Gastrocnemius medialis (tissue), 4 donors: ENCODE measurements around the gene COX20.

Experiments
- CTCF ChIP-seq, 5 experiments: fragments of 450-650 bp in 3 of 5; fragments of 200-600 bp in 2 of 5; sonication (generic) in 2 of 5; IDR thresholded peaks in 4 of 5; conservative IDR thresholded peaks in 1 of 5; 1 replicate in 4 of 5; 2 replicates in 1 of 5; pipeline ENCODE4 v1.5.1; 2016 to 2019; ENCODE audit warnings: antibody characterized with exemption in 5 of 5, mild to moderate bottlenecking in 3 of 5, moderate library complexity in 3 of 5
- POLR2A ChIP-seq, 2 donors: fragments of 450-650 bp; IDR thresholded peaks; one replicate each; pipeline ENCODE4 v1.6.1; 2017; ENCODE audit warnings: antibody characterized with exemption in 2 of 2, mild to moderate bottlenecking in 2 of 2, moderate library complexity in 2 of 2

DNA sequence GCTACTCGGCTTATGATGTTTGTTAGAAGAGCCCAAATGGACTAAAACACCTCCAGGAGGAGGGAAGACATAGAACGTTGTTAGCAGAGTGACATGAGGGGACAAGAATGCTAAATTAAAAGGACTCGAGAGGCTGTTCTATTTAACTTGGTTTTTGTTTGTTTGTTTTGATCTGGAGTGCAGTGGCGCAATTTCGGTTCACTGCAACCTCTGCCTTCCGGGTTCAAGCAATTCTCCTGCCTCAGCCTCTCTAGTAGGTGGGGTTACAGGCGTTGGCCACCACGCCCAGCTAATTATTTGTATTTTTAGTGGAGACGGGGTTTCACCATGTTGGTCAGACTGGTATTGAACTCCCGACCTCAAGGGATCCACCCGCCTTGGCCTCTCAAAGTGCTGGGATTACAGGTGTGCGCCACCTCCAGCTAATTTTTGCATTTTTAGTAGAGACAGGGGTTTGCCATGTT is 33.9 kb downstream of the COX20 start:
- TF ChIP-seq CTCF (IDR thresholded peaks at IDR 0.05 in 4 of 5, conservative IDR thresholded peaks at IDR 0.05 in 1 of 5), result no peak
- no peak for TF ChIP-seq POLR2A (IDR thresholded peaks at IDR 0.05)
